Measurements from ENCODE around the gene DAP3. TPM values are rescaled to one million over a fixed set of nuclear protein-coding genes. Genes with fewer than 3 reads are reported as not detected.
"Not testable (repeated sequence)": the region's sequence is repeated elsewhere in the genome, so short reads cannot be mapped to it uniquely, and the experiment has no call there.

The DAP3 gene
- total RNA-seq, 2 donors from 2014 or later, result 98.9 to 127 TPM

DNA sequence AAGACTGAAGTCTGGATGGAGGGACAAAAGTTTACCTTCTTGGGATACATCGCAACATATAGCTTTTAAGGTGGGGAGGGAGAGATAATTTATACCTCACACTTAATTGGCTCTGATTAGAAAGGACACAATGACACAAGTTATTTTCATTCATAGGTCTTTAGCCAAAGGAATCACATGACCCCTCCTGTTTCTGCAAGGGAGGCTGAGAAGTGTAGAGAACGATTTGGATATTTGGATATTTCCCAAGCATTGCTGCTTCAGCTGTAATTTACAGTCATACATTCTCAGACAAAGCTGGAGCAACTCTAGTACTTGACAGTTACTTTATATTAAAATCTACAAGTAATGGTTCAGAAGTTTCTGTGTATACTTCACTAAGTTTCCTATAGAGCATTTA, 24.2 kb downstream of the DAP3 start:
- no peaks in the 10 kb centered on the region for H3K27me3 Mint-ChIP-seq
- DNase-seq, result no peak
- no peaks in the 10 kb centered on the region for H3K9me3 ChIP-seq (ENCODE audit: control insufficient read depth, low read length, poor library complexity, severe bottlenecking)
- H3K36me3 Mint-ChIP-seq (ENCODE audit: low read depth), result peaks cover 3% of the 10 kb centered on the region
- H3K4me1 Mint-ChIP-seq, result peaks cover 2% of the 10 kb centered on the region
- ATAC-seq, result no peak
- no peak overlapping the region for H3K4me3 Mint-ChIP-seq
- no peak overlapping the region for H3K27ac Mint-ChIP-seq

DNA sequence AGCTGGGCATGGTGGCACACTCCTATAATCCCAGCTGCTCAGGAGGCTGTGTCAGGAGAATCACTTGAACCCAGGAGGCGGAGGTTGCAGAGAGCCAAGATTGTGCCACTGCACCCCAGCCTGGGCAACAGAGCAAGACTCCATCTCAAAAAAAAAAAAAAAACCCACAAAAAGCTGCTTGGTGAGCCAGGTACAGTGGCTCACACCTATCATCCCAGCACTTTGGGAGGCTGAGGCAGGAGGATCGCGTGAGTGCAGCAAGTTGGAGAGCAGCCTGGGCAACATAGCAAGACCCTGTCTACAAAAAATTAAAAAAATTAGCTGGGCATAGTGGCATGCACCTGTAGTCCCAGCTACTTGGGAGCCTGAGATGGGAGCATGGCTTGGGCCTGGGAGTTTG, 26.2 kb downstream of the DAP3 start:
- not testable (repeated sequence) for H3K27me3 Mint-ChIP-seq; H3K4me3 Mint-ChIP-seq; ATAC-seq; H3K9me3 ChIP-seq (ENCODE audit: control insufficient read depth, low read length, poor library complexity, severe bottlenecking); H3K36me3 Mint-ChIP-seq (ENCODE audit: low read depth); DNase-seq; H3K4me1 Mint-ChIP-seq
- H3K27ac Mint-ChIP-seq, result peak overlapping the region; percentile 49

DNA sequence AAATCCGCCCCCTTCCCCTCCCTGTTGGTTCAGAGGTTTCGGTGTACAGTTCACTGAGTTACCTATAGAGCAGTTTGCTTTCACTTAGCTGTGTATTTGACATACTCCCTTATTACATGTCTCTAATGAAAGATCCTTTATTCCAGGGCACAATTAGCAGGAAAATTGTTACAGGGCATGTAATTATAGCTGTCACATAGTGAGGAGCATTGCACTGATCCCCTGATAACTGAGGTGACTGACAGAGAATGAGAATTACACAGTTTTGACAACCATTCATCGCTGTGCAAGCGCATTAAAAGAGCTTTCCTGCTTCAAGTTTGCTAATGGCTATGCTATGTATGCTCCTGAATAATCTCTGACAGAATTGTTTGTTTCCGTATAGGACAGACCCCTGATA, 26.9 kb downstream of the DAP3 start:
- Mint-ChIP-seq H3K4me3 (no peak overlapping the region), H3K4me1 (peaks cover 2% of the 10 kb centered on the region), H3K27ac (peak overlapping the region; percentile 41), H3K27me3 (no peaks in the 10 kb centered on the region), H3K36me3 (ENCODE audit: low read depth) (peaks cover 3% of the 10 kb centered on the region)
- DNase-seq (no peak), ATAC-seq (no peak)
- H3K9me3 ChIP-seq (ENCODE audit: control insufficient read depth, low read length, poor library complexity, severe bottlenecking), result no peaks in the 10 kb centered on the region

DNA sequence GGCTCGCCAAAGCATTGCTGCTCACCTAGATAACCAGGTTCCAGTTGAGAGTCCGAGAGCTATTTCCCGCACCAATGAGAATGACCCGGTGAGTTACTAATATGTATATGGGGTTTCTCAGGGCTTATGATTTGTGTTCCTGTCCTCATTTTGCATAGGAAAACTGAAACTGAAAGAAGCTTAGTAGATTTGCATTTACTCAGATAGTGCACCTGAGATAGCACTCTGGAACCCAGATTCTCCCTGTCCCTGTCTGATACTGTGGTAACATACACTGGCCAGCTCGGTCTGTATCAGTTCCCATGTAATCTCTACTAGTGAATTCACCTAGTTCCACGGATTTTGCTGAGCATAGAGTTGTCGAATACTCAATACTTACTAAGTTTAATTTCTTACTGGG, 28.1 kb downstream of the DAP3 start:
- Mint-ChIP-seq H3K27me3 (no peaks in the 10 kb centered on the region), H3K4me1 (peaks cover 2% of the 10 kb centered on the region), H3K27ac (no peak overlapping the region), H3K4me3 (no peak overlapping the region), H3K36me3 (ENCODE audit: low read depth) (peaks cover 3% of the 10 kb centered on the region)
- DNase-seq (no peak), ATAC-seq (peak; percentile 36)
- H3K9me3 ChIP-seq (ENCODE audit: control insufficient read depth, low read length, poor library complexity, severe bottlenecking), result no peaks in the 10 kb centered on the region

DNA sequence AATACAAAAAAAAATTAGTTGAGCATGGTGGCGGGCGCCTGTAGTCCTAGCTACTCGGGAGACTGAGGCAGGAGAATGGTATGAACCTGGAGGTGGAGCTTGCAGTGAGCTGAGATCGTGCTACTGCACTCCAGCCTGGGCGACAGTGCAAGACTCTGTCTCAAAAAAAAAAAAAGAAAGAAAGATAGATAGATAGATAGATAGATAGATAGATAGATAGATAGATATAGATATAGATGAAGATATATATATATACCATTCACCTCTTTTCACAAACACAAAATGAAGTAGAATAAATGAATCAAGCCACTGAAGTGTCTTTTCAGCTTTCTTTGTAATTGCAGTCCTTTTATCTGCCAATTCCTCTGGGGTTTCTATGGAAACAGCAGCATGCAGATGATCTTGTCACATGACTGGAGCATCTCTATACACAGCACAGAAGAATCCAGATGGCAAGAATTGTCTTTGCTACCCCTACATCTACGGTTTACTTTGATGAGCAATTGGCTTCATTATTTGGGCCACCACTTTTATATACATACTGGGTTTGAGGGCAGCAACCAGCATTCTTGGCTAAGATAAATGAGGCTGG, 29.7 kb downstream of the DAP3 start:
- not testable (repeated sequence) for H3K36me3 Mint-ChIP-seq (ENCODE audit: low read depth); H3K9me3 ChIP-seq (ENCODE audit: control insufficient read depth, low read length, poor library complexity, severe bottlenecking); ATAC-seq; H3K4me3 Mint-ChIP-seq; H3K4me1 Mint-ChIP-seq; H3K27me3 Mint-ChIP-seq; DNase-seq
- peak overlapping the region; percentile 24 for H3K27ac Mint-ChIP-seq

DNA sequence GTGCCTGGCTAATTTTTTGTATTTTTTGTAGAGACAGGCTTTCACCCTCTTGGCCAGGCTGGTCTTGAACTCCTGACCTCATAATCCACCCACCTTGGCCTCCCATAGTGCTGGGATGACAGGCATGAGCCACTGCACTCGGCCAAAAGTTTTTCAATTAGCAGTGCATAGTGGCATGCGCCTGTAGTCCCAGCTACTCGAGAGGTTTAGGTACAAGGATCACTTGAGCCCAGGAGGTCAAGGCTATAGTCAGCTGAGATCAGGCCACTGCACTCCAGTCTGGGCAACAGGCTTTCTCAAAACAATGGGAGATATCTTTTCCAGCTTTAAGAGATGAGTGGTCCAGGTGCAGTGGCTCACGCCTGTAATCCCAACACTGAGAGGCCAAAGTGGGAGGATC, 30.8 kb downstream of the DAP3 start:
- H3K4me1 Mint-ChIP-seq, result peaks cover 2% of the 10 kb centered on the region
- no peak for ATAC-seq
- no peaks in the 10 kb centered on the region for H3K27me3 Mint-ChIP-seq
- no peaks in the 10 kb centered on the region for H3K36me3 Mint-ChIP-seq (ENCODE audit: low read depth)
- DNase-seq, result no peak
- no peaks in the 10 kb centered on the region for H3K9me3 ChIP-seq (ENCODE audit: control insufficient read depth, low read length, poor library complexity, severe bottlenecking)
- H3K4me3 Mint-ChIP-seq, result no peak overlapping the region
- H3K27ac Mint-ChIP-seq, result peak overlapping the region; percentile 61

DNA sequence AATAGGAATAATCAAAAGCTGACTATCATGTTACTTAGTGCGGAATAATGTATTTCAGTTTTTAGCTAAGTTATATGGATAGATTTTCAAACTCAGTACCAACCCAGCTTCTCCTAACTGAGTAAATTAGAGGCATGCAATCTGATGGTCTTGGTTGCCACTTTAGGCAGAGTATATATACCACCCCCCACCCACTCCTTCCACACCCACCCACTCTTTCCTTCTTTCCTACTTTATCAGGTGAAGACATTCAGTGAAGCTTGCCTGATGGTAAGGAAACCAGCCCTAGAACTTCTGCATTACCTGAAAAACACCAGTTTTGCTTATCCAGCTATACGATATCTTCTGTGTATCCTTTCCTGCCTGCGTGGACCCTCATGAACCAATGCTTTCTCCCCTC, 36.3 kb downstream of the DAP3 start:
- Mint-ChIP-seq H3K27ac (no peak overlapping the region), H3K4me1 (no peaks in the 10 kb centered on the region), H3K27me3 (no peaks in the 10 kb centered on the region), H3K36me3 (ENCODE audit: low read depth) (no peaks in the 10 kb centered on the region), H3K4me3 (no peak overlapping the region)
- DNase-seq (no peak), ATAC-seq (no peak)
- H3K9me3 ChIP-seq (ENCODE audit: control insufficient read depth, low read length, poor library complexity, severe bottlenecking), result no peaks in the 10 kb centered on the region

DNA sequence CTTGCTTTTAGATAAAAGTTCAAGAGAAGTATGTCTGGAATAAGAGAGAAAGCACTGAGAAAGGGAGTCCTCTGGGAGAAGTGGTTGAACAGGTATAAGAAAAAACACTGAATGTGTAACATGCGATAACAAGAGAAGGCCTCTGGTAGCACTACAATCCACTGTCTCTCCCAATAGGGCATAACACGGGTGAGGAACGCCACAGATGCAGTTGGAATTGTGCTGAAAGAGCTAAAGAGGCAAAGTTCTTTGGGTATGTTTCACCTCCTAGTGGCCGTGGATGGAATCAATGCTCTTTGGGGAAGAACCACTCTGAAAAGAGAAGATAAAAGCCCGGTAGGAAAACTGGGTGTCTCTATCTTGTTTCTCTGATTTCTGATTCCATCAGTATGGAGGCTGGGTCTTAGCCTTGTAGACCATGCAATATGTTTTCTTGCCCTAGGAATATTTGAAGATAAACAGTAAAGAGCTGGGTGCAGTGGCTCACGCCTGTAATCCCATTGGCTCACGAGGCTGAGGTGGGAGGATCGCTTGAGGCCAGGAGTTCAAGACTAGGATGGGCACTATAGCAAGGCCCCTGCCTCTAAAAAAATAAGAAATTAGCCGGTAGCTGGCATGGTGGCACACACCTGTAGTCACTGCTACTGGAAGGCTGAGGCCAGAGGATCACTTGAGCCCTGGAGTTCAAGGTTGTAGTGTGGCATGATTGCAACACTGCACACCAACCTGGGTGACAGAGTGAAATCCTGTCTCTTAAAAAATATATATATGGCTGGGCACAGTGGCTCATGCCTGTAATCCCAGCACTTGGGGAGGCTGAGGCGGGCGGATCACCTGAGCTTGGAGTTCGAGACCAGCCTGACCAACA, 40.4 kb downstream of the DAP3 start:
- peak; percentile 54 for ATAC-seq
- Mint-ChIP-seq H3K4me1 (no peaks in the 10 kb centered on the region), H3K27ac (peak overlapping the region; percentile 39), H3K36me3 (ENCODE audit: low read depth) (peaks cover 3% of the 10 kb centered on the region), H3K4me3 (no peak overlapping the region), H3K27me3 (no peaks in the 10 kb centered on the region)
- H3K9me3 ChIP-seq (ENCODE audit: control insufficient read depth, low read length, poor library complexity, severe bottlenecking), result no peaks in the 10 kb centered on the region
- DNase-seq, result peak in 1 of 3 donors; percentile 26

DNA sequence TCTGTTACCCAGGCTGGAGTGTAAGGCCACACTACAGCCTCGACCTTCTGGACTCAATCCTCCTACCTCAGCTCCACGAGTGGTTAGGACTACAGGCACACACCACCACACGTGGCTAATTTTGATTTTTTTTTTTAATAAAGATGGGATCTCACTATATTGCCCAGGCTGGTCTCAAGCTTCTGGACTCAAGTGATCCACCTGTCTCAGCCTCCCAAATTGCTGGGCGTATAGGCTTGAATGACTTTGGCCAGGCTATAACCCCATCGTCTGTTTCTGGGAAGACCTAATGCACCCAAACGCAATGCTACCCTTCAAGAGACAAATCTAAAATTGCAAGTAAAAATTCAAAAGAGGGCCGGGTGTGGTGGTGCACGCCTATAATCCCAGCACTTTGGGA, 52.1 kb downstream of the DAP3 start:
- no peak overlapping the region for H3K27ac Mint-ChIP-seq
- no peak overlapping the region for H3K4me3 Mint-ChIP-seq
- peaks cover 3% of the 10 kb centered on the region for H3K4me1 Mint-ChIP-seq
- no peak for DNase-seq
- H3K9me3 ChIP-seq (ENCODE audit: control insufficient read depth, low read length, poor library complexity, severe bottlenecking), result no peaks in the 10 kb centered on the region
- no peaks in the 10 kb centered on the region for H3K27me3 Mint-ChIP-seq
- no peak for ATAC-seq
- peaks cover 5% of the 10 kb centered on the region for H3K36me3 Mint-ChIP-seq (ENCODE audit: low read depth)

DNA sequence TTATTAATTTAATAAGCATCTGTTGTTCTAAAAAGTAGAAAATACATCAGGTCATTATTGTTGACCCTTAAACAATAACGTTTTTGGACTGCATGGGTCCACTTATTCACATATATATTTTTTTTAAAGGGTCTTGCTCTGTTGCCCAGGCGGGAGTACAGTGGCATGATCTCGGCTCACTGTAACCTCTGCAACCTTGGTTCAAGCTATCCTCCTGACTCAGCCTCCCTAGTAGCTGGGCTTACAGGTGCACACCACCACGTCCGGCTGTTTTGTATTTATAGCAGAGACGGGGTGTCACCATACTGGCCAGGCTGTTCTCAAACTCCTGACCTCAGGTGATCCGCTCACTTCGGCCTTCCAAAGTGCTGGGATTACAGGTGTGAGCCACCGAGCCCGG, 53.0 kb downstream of the DAP3 start:
- no peak for ATAC-seq
- no peaks in the 10 kb centered on the region for H3K27me3 Mint-ChIP-seq

DNA sequence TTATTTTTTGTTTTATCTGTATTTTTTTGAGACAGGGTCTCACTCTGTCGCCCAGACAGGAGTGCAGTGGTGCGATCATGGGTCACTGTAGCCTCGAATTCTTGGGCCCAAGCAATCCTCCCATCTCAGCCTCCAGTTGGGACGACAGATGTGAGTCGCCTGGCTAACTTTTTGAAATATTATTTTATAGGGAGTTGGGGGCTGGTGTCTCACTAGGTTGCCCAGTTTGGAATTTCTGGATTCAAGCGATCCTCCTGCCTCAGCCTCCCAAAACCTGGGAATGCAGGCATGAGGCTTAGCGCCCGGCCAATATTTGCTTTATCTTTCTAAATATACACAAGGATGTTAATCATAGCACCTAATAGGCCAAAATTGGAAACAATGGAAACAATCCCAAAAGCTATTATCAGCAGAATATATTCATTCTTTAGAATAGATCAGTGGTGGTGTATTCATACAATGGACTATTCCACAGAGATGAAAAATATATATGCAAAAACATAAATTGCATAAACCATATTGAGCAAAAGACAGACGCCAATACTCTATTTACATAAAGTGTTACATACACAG, 55.9 kb downstream of the DAP3 start:
- H3K27ac Mint-ChIP-seq, result peak overlapping the region; percentile 92
- ATAC-seq, result no peak

More for the DNA sequence above, 53.0 kb downstream of the DAP3 start:
- no peak overlapping the region for H3K4me3 Mint-ChIP-seq
- no peak overlapping the region for H3K27ac Mint-ChIP-seq
- no peak for DNase-seq
- H3K9me3 ChIP-seq (ENCODE audit: control insufficient read depth, low read length, poor library complexity, severe bottlenecking), result no peaks in the 10 kb centered on the region
- H3K4me1 Mint-ChIP-seq, result peaks cover 3% of the 10 kb centered on the region
- H3K36me3 Mint-ChIP-seq (ENCODE audit: low read depth), result peaks cover 5% of the 10 kb centered on the region

DNA sequence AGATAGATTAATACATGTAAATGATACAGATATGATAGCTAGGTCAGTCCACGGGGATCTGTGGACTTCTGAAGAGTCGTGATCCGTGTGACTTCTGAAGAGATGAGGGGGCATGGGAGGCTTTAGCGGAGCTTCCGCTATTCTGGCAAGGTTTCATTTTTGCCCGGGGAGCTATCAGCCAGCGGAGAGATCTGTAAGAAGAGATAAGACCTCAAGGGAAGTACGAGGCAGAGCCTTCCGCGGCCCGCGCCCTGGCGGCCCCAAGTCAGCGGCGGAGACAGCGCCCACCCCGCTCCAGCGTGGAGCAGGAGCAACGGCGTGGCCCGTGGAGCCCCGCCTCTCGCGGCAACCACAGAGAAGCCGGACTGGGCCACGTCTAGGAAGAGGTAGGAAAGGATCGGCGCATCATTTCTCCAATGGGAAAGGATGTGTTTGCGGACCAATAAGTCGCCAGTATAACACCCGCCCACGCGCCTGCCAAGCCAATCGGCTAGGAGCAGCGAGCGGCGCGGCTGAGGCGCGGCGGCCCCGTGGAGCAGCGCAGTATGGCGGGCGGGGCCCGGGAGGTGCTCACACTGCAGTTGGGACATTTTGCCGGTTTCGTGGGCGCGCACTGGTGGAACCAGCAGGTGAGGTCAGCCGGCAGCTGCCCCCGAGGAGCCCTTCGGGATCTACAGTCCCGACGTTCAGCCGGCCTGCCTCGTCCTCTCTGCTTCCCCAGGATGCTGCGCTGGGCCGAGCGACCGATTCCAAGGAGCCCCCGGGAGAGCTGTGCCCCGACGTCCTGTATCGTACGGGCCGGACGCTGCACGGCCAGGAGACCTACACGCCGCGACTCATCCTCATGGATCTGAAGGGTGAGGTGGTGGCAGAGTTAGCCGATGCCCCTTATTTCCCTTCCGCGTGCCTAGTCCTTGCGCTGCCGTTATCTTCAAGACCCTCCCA, 56.7 kb downstream of the DAP3 start:
- ATAC-seq, result peak; percentile 97
- H3K27me3 Mint-ChIP-seq; H3K4me1 Mint-ChIP-seq; H3K9me3 ChIP-seq (ENCODE audit: control insufficient read depth, low read length, poor library complexity, severe bottlenecking); H3K36me3 Mint-ChIP-seq (ENCODE audit: low read depth): not testable (repeated sequence)
- DNase-seq, result peak; percentile 74 to 88 (median 82)
- Mint-ChIP-seq H3K27ac (peak overlapping the region; percentile 92), H3K4me3 (peak overlapping the region; percentile 97)

More for the DNA sequence above, 55.9 kb downstream of the DAP3 start:
- peaks cover 3% of the 10 kb centered on the region for H3K4me1 Mint-ChIP-seq
- H3K9me3 ChIP-seq (ENCODE audit: control insufficient read depth, low read length, poor library complexity, severe bottlenecking), result no peaks in the 10 kb centered on the region
- DNase-seq, result no peak
- H3K27me3 Mint-ChIP-seq, result no peaks in the 10 kb centered on the region
- peak overlapping the region; percentile 97 for H3K4me3 Mint-ChIP-seq
- no peaks in the 10 kb centered on the region for H3K36me3 Mint-ChIP-seq (ENCODE audit: low read depth)

DNA sequence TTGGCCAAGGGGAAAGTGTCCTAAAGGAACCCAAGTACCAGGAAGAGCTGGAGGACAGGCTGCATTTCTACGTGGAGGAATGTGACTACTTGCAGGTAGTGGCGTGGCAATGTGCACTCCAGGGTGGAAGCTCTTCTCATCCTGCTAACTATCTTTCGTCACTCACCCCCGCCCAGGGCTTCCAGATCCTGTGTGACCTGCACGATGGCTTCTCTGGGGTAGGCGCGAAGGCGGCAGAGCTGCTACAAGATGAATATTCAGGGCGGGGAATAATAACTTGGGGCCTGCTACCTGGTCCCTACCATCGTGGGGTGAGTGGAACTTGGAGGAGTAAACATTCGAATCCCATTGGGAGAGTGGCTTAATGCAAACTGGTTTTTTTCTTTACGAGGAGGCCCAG, 58.7 kb downstream of the DAP3 start:
- H3K4me3 Mint-ChIP-seq; H3K27me3 Mint-ChIP-seq; H3K4me1 Mint-ChIP-seq; H3K27ac Mint-ChIP-seq; H3K36me3 Mint-ChIP-seq (ENCODE audit: low read depth); H3K9me3 ChIP-seq (ENCODE audit: control insufficient read depth, low read length, poor library complexity, severe bottlenecking); ATAC-seq; DNase-seq: not testable (repeated sequence)
